ENCODE data around the gene PDRG1.

PDRG1 gene

DNA sequence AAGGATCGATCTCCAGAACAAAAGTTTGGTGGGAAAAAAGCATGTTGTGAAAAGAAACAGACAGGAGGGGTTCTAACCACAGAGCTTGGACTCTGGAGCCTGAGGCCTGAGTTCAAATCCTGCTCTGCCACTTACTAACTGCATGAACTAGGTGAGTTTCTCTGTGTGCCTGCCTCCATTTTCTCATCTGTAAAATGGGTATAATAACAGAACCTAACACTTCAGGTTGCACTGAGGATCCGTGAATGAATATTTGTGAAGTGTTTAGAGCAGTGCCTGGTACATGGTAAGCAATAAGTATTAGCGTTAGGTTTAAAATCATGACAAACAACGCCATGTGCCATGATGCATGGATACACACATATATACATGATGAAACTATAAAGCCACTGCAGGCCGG is 44.8 kb downstream of the PDRG1 start:
- no peak for DNase-seq (ENCODE audit: low read depth)

GRCh38 chr20:31906001-31906400 is 45.8 kb downstream of the PDRG1 start:
- DNase-seq (ENCODE audit: low read depth), result no peak

GRCh38 chr20:31903627-31904386 is 48.0 kb downstream of the PDRG1 start:
- DNase-seq (ENCODE audit: low read depth), result no peak

DNA sequence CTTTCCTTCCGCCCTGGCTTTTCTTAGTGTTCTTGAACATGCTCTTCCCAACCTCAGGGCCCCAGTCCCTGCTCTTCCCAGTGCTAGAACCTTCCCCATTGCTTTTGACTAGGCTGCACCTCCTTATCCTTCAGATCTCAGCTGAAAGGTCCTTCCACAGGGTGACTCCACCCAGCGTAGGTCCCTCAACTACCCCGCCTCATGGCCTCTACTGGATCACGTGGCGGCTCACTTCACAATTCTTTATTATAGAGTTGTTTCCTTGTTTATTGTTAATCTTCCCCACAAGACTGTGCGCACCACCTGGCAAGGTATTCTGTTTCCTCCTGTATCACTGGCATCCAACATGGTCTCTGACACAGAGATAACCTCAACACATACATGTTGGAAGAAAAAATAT is 50.2 kb downstream of the PDRG1 start:
- no peak for DNase-seq (ENCODE audit: low read depth)

DNA sequence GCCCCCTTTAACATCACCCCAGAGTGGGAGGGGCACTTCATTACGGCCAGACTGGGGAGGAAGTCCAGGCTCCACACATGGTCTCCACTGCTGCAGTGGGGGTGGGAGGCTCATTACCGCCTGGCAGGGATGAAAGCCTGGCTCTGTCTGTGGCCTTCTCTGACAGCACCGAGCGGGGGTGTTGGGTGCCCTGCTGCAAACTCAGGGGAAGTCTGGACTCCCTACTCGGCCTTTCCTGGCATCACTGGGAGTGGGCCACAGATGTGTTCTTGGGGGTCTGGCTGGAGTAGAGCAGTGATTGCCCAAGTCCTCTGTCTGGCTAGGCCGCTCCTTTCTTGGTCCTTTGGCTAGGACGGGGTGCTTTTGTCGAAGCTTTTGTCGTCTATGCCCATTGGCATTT is 54.3 kb downstream of the PDRG1 start:
- no peak for DNase-seq (ENCODE audit: low read depth)

GRCh38 chr20:31896049-31896448 is 55.8 kb downstream of the PDRG1 start:
- DNase-seq (ENCODE audit: low read depth), result no peak

DNA sequence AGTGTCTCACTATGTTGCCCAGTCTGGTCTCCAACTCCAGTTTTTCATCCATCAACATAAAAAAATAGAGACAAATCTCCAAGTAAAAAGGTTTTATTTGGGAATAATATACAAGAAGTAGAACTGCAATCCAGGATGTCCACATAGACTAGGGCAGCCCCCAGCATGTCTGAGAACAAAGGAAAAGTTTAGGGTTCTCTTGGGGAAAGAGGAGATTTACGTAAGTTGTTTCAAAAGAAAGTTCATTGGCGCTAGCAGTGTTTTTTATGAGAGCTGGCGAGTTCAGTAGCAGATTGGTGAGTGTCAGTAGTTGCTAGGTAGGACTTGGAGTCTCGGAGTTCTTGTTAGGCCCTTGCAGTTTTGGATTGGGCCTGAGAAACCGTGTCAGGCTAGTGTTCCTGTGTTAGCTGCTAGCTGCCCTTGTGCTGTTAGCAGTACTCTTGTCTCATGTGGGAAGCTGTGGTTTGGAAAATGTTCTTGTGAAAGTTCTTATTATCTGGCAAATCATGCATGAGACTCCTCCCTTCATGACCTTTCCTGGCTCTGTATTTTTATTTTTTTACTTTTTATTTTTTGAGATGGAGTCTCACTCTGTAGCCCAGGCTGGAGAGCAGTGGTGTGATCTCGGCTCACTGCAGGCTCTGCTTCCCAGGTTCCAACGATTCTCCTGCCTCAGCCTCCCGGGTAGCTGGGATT is 56.7 kb downstream of the PDRG1 start:
- no peak for DNase-seq (ENCODE audit: low read depth)

Measured in CMK (cell line).